ENCODE results near the gene PARD6B.
"Not testable (repeated sequence)": the region's sequence is repeated elsewhere in the genome, so short reads cannot be mapped to it uniquely, and the experiment has no call there.

The PARD6B gene, protein sequence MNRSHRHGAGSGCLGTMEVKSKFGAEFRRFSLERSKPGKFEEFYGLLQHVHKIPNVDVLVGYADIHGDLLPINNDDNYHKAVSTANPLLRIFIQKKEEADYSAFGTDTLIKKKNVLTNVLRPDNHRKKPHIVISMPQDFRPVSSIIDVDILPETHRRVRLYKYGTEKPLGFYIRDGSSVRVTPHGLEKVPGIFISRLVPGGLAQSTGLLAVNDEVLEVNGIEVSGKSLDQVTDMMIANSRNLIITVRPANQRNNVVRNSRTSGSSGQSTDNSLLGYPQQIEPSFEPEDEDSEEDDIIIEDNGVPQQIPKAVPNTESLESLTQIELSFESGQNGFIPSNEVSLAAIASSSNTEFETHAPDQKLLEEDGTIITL

DNA sequence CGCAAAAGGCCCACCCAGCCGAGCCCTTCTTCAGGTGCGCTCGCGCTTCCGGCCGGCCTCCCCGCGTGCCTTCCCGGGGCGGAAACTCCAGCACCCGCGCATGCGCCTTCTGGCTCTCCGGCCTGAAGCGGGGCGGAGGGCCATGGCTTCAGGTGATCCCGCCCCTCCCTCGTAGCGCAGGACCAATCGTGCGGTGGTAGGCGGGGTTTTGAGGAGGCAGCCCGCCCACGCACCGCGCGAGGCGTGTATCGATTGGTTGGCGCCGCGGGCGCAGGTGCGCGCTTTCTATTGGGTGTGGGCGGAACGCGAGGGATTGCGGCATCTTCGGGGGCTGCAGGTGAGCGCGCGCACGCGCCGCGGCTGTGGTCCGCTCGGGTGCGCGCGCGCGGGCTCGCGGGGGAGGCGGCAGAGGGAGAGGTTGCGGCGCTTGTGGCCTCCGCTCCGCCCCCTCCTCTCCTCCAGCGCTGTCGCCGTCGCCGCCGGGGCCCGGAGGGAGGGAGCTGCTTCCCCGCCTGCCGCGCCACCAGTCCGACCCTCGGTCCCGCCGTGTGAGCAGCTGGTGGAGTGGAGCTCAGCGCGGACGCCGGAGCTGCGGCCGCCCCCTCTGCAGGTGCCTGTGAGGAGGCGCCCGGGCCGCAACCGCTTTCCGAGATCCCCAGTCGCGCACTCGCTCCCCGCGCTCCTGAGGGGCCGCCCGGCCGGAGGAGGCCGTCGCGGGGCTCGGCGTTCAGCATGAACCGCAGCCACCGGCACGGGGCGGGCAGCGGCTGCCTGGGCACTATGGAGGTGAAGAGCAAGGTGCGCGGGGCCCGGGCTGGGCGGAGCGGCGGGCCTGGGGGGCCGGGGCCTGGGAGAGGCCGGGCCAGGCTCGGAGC lies at the start of gene PARD6B:
Gene PARD6B, plus strand, starts transcription at position 526 of the 875 bp plus-strand sequence. Its CDS starts 207 bp downstream, at position 733.
- peak; percentile 97 for DNase-seq

DNA sequence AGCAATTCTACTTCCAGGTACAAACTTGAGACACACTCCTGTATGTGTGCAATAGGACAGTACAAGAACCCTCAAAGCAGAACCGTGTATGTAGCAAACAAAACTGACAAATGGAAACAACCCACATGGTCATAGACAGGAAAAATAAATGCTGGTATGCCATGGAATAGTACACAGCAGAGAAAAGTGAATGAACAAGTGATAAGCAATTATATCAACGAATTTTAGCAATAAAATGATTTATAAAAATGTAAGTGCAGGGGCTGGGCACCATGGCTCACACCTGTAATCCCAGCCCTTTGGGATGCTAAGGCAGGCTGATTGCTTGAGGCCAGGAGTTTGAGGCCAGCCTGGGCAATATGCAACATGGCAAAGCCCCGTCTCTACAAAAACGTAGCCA lies 49.3 kb upstream of the PARD6B start:
- no peak for DNase-seq

DNA sequence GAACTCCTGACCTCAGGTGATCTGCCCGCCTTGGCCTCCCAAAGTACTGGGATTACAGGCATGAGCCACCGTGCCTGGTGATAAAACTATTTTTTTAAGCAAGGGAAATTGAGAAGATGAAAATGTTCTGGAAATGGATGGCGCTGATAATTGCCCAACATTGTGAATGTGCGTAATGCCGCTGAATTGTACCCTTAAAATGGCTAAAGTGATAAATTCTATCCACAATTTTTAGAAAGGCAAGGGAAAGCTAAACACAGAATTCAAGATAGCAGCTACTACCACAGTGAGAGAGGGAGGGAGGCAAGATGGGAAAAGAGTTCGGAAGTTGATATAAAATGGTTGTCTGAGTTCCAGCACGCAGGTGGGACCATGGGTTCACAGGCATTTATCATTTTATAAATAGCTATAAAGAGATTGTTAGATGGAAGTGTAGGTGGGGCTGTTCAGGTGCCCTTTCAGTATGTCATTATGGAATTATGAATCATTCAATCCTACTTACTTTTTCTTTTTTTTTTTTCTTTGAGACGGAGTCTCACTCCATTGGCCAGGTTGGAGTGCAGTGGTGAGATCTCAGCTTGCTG lies 48.3 kb upstream of the PARD6B start:
- no peak for DNase-seq

DNA sequence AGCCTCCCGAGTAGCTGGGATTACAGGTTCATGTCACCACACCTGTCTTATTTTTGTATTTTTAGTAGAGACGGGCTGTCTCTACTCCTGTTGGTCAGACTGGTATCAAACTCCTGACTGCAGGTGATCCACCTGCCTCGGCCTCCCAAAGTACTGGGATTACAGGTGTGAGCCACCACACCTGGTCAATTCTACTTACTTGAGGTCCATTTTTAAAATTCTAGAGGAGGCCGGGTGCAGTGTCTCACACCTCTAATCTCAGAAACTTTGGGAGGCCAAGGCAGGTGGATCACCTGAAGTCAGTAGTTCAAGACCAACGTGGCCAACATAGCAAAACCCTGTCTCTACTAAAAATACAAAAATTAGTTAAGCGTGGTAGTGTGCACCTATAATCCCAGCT lies 47.8 kb upstream of the PARD6B start:
- DNase-seq = no peak

DNA sequence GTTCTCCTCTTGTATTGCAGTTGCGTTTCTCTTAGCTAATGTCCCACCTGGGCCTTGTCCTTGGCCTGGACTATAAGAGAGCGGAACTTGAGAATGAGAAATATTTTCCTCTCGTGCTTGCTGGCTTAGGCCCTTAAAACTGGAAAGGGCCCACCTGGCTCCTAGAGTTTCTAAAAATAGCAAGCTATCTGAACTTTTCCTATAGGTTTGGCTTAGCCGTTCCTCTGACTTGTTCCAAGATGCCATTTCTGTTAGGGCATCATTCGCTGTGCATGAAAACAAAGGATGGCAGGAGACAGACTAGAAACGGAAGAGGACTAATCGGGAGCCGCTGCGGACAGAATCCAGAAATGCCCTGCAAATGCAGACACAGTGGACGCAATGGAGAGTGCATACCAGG lies 44.6 kb upstream of the PARD6B start:
- DNase-seq = no peak

DNA sequence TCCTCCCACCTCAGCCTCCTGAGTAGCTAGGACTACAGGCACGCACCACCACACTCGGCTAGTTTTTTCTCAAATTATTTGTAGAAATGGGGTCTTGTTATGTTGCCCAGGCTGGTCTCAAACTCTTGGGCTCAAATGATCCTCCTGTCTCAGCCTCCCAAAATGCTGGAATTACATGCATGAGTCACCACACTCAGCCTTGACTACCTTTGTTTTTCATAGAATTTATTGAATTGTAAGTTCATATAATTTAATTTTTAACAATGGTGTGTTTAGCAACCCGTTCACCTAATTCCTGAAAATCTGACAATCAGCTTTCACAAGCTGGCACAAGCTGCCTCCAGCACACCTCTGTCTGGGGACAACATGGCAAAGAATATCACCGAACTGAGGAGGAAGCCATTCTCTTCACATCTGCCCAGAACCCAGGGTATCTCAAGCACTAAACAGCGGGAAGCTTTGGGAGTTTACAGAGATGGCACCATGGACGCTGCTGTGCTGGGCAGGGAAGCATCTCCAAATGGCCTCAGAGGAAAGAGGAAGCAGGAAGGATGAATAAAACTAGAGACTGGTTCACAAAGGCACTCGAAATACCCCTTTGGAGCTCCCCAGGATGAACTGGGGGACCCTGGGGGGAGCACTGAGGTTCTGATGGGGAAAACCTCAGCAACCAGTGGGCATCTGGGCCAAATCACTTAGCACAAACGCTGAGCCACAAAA lies 43.0 kb upstream of the PARD6B start:
- DNase-seq = no peak

DNA sequence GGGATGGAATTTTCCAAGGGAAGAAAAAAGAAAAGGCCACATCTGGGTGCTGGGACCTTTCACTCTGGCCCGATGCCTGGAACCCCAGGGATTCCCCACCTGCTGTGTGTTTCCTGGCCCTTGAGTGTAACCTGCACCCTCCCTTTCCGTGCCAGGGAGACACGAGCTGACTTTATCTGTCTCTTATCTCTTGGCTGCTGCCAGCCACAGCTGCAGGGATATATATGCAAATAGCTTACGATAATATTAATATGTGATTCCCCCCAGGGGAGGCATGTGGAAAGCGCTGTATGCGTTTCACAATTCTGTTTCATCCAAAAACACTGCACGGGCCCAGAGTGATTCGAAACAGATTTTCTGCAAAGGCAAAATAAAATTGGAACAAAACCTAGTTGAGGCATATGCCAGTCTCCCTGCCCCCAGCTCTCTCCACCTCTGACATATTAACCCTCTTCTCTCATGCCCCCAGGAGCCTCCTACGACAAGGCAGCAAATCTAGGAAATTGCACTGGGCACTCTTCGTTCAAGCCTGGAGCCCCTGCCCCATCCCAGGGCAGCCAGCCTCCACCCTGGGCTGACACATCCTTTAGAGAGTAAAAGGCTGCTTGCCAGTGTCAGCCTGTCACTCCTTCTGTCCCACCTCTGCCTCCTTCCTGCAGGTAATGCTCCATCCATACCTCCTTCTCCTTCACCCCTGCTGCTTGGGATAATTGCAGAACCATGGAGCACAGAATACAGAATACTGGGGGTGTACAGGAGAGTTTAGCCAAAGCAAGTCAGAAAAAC lies 41.3 kb upstream of the PARD6B start:
- no peak for DNase-seq

DNA sequence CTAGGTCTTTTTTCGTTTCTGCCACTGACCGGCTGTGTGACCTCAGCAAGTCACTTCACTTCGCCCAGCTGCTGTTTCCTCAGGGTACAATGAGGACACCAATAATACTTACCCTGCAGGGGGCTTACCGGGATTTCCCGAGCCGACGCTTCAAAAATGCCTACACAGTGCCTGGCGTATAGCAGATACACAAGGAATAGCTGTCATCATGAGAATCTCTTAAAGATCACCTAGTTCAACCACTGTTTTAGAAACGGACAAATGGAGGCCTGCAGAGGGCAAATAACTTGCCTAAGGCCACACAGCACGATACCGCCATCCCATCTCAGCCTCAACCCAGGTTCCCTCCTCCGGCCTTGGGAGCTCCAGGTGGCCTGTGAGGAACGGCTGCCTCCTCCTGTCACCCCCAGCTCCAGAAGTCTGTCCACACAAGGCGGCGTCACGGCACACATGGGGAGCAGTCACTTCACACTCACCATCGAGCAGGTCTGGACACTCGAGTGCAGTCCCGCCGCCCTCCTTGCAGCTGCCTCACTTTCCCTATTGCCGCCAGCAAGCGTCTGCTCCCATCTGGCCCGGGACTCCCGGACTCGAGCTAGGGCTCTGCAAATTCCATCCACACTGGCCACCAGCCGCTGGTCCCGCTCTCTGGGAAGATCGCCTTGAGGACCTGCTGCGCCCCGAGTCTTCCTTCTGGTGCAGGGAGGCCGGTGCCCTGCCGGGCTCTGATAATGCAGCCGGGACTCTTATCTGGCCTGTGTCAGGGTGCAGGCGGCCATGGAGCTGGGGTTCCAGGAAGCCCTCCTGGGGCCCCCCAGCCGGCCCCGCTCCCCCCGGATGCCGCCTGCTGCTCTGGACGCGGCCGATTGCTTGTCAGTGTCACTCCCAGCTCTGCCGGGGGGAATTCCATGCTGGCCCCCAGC lies 40.5 kb upstream of the PARD6B start, which contains the start of gene RIPOR3:
Gene RIPOR3, minus strand, starts transcription at position 893 of the 923 bp plus-strand sequence. Its CDS starts 414 bp downstream, at position 479.
- DNase-seq = peak; percentile 45

DNA sequence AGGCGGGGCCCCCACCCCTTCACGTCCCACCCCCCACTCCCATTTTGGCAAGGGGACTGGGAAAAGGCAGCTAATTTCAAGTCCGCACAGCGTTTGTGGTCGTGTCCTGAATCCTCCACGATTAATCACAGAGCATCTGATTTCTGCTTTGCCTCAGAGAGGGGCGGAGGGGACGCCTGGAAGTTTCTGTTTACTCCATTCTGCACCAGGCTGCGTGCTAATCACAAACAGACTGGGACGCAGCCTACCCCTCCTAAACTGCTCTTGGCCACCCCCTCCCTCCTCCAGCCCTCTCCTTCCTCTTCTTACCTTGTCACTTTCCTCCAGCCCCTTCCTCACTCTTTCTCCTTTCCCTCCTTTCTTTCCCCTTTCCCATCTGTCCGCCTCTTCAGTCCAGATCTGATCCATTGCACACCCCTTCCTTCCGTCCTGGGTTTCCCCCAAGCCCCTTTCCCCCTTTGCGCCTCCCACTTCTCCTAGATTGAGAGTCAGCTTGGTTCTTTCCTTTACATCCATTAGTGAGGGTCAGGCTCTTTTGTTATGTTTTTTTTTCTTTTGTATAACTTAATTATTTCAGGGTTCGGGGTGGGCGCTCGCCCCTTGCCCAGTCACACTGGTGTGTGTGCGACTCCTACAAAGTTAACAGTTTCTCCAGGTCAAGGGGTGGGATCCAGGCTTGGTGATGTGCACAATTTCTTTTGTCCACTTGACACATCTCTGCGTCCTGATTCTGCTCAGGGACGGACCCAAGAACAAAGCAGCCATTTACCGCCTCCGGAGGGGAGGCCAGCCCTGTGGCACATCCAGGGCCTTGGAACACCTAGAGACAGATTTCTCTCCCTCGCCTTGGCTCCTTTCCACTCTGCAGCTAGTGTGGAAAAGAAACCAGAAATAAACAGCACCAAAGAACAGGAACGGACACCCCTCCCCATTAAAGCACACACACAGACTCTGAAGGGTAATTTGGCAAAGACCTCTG lies 39.5 kb upstream of the PARD6B start:
- DNase-seq = peak; percentile 35

DNA sequence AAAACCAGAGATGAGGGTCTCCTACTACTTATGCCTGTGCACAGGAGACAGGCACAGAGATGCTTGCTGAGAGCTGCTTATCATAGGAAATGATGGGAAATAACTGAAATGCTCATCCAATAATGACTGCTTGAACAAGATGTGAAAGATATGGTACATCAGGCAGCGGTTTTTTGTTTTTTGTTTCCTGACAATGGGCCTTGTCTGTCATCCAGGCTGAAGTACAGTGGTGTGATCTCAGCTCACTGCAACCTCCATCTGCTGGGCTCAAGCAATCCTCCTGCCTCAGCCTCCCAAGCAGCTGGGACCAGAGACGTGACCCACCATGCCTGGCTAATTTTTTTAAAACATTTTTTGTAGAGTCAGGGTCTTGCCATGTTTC lies 38.8 kb upstream of the PARD6B start:
- no peak for DNase-seq

DNA sequence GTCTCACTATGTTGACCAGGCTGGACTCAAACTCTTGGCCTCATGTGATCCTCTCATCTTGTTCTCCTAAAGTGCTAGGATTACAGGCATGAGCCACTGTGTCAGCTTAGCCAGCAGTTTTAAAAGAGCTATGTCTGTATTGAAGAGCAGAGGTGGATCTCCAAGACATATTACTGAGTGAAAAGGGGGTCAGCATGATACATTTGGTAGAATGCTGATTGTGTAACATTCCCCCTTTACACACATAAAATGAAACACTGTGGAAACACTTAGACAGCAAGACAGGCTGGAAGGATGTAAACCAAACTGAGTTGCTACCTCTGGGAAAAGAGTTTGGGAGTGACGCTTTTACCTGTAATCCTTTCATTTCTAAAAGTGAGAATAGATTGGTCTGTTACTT lies 38.4 kb upstream of the PARD6B start:
- DNase-seq = no peak

DNA sequence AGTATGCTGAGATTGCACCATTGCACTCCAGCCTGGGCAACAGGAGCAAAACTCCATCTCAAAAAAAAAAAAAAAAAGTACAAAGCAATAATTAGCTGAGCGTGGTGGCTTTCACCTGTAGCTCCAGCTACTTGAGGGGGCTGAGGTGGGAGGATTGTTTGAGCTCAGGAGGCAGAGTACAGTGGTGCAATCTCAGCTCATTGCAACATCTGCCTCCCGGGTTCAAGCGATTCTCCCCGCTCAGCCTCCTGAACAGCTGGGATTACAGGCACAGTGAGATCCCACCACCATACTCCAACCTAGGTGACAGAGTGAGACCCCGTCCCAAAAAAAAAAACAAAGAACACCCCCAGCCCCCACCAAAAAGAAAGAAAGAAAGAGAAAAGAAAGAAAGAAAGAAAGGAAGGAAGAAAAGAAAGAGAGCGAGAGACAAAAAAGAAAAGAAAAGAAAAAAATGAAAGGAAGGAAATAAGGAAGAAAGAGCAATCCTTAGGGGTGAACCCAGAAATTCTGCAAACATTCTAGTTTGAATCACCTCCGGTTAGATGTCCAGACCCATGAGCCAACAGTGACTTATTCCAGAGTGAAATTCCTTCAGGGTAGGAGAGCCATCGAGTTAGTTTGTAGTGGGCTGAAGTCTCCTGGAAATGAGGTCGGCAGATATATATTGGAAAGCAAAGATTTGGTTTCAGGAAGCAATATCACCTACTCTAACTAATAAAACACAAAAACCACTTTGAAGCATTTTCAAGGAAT lies 36.8 kb upstream of the PARD6B start:
- peak; percentile 16 for DNase-seq

DNA sequence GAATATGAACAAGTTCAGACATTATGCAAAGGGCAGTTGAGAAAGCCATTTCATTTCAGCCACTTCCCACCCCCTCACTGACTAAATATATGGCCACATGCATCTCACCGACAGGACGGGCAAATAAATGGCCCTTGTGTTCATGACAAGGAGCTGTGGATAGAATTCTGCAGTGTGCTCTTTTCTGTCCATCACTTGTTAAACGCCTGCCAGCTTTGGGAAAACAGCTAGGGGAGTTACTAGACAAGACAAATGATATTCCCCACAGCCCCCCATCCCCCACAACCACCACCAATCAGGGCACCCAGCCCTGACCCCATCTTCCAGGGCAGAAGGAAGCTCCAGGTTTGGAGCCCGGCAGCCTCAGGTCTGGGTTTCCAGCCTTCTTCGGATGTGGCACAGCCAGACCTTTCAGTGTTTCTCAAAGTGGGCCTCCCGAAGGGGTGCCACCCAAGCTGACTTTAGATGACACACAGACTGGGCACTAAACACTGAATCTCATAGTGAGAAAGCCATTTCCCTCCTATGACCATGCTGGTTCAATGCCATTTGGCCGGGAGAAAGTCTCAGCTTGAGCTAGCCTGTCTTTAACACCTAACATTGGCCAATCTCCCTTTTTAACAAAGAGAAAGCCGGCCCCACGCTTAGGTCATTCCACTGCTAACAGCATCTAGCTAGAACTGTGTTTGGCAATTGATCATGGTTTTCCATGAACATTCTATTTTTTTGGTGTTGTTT lies 36.1 kb upstream of the PARD6B start:
- DNase-seq = no peak

DNA sequence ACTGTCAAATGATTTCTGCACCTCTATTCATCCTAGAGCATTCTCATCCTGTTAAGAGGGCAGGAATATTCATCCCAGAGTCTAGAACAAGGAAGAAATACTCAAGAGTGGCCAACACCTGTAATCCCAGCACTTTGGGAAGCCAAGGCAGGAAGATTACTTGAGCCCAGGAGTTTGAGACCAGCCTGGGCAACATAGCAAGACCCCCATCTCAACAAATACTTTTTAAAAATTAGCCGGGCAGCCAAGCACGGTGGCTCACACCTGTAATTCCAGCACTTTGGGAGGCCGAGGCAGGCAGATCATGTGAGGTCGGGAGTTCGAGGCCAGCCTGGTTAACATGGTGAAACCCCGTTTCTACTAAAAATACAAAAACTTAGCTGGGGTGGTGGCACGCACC lies 33.1 kb upstream of the PARD6B start:
- not testable (repeated sequence) for DNase-seq

DNA sequence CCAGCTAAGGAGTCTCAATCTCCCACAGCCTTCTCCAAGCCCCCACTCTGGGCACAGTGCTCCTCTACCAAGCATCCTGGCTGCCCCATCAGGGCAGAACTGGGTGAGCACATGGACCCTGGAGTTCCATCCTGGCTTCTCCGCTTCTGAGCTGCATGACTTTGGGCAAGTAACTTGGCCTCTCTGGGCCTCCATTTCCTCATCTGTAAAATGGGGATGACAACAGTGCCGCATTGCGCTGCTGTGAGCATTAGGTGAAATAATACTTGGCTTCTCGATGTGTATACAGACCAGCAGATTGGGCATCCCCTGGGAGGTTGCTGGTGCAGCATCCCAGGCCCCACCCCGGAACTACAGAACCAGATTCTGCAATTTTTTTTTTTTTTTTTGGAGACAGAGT lies 31.7 kb upstream of the PARD6B start:
- no peak for DNase-seq

DNA sequence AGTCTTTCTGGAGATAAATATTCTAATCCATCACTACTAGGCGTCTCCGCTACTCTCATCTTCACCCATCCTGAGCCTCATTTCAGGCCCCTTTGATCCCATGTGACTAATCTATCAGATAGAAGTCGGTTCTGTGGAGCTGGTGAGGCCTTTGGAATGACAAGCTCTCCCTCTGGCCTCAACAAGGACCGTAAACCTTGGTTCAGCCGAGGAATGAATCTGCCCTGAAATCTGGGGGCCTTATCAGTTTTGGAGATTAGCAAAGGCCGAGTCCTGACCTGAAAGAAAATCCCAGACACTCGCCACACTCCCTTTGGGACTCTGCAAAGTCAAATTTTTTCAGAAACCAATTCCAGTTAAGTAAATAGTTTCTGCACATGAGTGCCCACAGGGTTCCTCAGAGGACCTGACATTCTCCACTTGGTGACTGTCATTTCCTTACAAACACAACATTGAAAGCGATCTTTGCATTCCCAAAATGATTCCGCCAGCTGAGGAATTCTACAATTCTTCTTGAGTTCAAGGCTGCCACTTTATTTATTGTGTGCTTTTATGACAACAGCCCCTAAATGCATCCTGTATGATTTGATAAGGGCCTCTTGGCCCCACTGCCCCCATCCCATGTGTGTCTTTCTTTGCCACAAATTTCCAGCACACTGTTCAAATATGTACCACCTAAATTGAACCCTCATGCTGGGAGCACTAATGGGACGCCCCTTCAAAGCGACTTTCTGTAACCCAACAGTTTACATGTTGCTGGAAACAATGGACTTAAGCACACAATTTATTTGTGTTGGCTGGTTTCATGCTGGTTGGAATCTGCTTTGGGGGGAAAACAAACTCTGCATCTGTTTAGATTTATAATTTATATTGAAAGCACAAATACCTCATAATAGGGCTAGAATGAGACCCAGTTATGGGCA lies 30.1 kb upstream of the PARD6B start:
- no peak for DNase-seq
